GM23338 (cell line): Measurements from ENCODE around the gene SH3RF3. TPM values are rescaled to one million over a fixed set of nuclear protein-coding genes. Genes with fewer than 3 reads are reported as not detected.

Experiments used
- ATAC-seq: fragments of 200-7000 bp; cut with Tn5 transposase; 3 replicates; pipeline ENCODE4 v1.9.1; 2020
- DNase-seq: peaks from one replicate; pipeline ENCODE4 v3.0.0-alpha.2; 2015; ENCODE audit warnings: low spot score
- H2AFZ ChIP-seq: fragments of 200-600 bp; sonication (generic); 2 replicates; pipeline ENCODE4 v1.8.0; 2016; ENCODE audit warnings: antibody characterized with exemption, mild to moderate bottlenecking, moderate library complexity
- H3F3A ChIP-seq: fragments of 200-600 bp; sonication (generic); replicated peaks from 2 replicates; pipeline ENCODE4 v1.8.0; 2017; ENCODE audit warnings: antibody characterized with exemption, mixed run types, low read depth
- H3K27ac ChIP-seq: fragments of 200-600 bp; sonication (generic); 2 replicates; pipeline ENCODE4 v1.6.1; 2016; ENCODE audit warnings: low read depth
- H3K27me3 ChIP-seq: fragments of 200-600 bp; sonication (generic); 2 replicates; pipeline ENCODE4 v1.8.0; 2016; ENCODE audit warnings: mild to moderate bottlenecking, mixed run types, moderate library complexity; ENCODE audit not compliant: insufficient read depth
- H3K36me3 ChIP-seq: fragments of 200-600 bp; sonication (generic); 2 replicates; pipeline ENCODE4 v1.8.0; 2016; ENCODE audit warnings: mild to moderate bottlenecking; ENCODE audit not compliant: insufficient read depth
- H3K4me1 ChIP-seq: fragments of 200-600 bp; sonication (generic); 2 replicates; pipeline ENCODE4 v1.8.0; 2016; ENCODE audit warnings: mild to moderate bottlenecking, moderate library complexity; ENCODE audit not compliant: insufficient read depth
- H3K4me2 ChIP-seq: fragments of 200-600 bp; sonication (generic); 2 replicates; pipeline ENCODE4 v1.7.1; 2017; ENCODE audit warnings: mixed run types
- H3K4me3 ChIP-seq: fragments of 200-600 bp; sonication (generic); 2 replicates; pipeline ENCODE4 v1.6.1; 2016; ENCODE audit warnings: mixed run types
- H3K79me2 ChIP-seq: fragments of 200-600 bp; sonication (generic); replicated peaks from 2 replicates; pipeline ENCODE4 v1.8.0; 2017; ENCODE audit warnings: mild to moderate bottlenecking; ENCODE audit not compliant: insufficient read depth
- H3K9me2 ChIP-seq: fragments of 200-600 bp; sonication (generic); 2 replicates; pipeline ENCODE4 v1.8.0; 2017; ENCODE audit not compliant: insufficient read depth
- H4K20me1 ChIP-seq: fragments of 200-600 bp; sonication (generic); replicated peaks from 2 replicates; pipeline ENCODE4 v1.8.0; 2017; ENCODE audit warnings: mild to moderate bottlenecking; ENCODE audit not compliant: insufficient read depth
- H3K27ac Mint-ChIP-seq: 2 replicates; pipeline ENCODE4 v1.8.0; 2020; ENCODE audit warnings: inconsistent platforms, mild to moderate bottlenecking, moderate library complexity, mixed read lengths
- H3K27me3 Mint-ChIP-seq: 3 replicates; pipeline ENCODE4 v1.8.0; 2022; ENCODE audit warnings: low read depth, mild to moderate bottlenecking, moderate library complexity, mixed read lengths, inconsistent platforms; ENCODE audit not compliant: insufficient read depth, poor library complexity
- H3K36me3 Mint-ChIP-seq: 3 replicates; pipeline ENCODE4 v1.8.0; 2021; ENCODE audit warnings: low read depth, mild to moderate bottlenecking, inconsistent platforms, moderate library complexity, mixed read lengths
- H3K4me1 Mint-ChIP-seq: 3 replicates; pipeline ENCODE4 v1.8.0; 2020; ENCODE audit warnings: mild to moderate bottlenecking, inconsistent platforms, mixed read lengths
- H3K4me3 Mint-ChIP-seq: 3 replicates; pipeline ENCODE4 v1.8.0; 2021; ENCODE audit warnings: moderate library complexity, mild to moderate bottlenecking, inconsistent platforms, mixed read lengths
- H3K9me3 Mint-ChIP-seq: 3 replicates; pipeline ENCODE4 v1.8.0; 2020; ENCODE audit warnings: moderate library complexity, mild to moderate bottlenecking, inconsistent platforms, mixed read lengths
- CREB1 ChIP-seq: fragments of 250-450 bp; sonication (Bioruptor Pico); IDR thresholded peaks from 2 replicates; pipeline ENCODE4 v1.5.0; 2020; ENCODE audit warnings: low read depth, mild to moderate bottlenecking, moderate library complexity
- EZH2 ChIP-seq: fragments of 200-600 bp; sonication (generic); IDR thresholded peaks from one replicate; pipeline ENCODE4 v1.8.0; 2017; ENCODE audit warnings: antibody characterized with exemption, mild to moderate bottlenecking, low read depth; ENCODE audit not compliant: unreplicated experiment
- EZH2phosphoT487 ChIP-seq: fragments of 200-600 bp; sonication (generic); IDR thresholded peaks from one replicate; pipeline ENCODE4 v1.8.1; 2018; ENCODE audit warnings: antibody characterized with exemption; ENCODE audit not compliant: unreplicated experiment
- JUNB ChIP-seq: IDR thresholded peaks from one replicate; pipeline ENCODE4 v1.6.1; 2016; ENCODE audit warnings: antibody characterized with exemption; ENCODE audit not compliant: unreplicated experiment
- NANOG ChIP-seq: IDR thresholded peaks from 2 replicates; pipeline ENCODE4 v1.6.1; 2016; ENCODE audit warnings: antibody characterized with exemption, borderline replicate concordance
- POLR2AphosphoS5 ChIP-seq: IDR thresholded peaks from 2 replicates; pipeline ENCODE4 v1.6.1; 2016; ENCODE audit warnings: antibody characterized with exemption, low read depth
- STAT1 ChIP-seq: IDR thresholded peaks from one replicate; pipeline ENCODE4 v1.6.1; 2016; ENCODE audit warnings: antibody characterized with exemption; ENCODE audit not compliant: unreplicated experiment
- ZNF114 ChIP-seq: fragments of 250-450 bp; sonication (Bioruptor Pico); IDR thresholded peaks from 2 replicates; pipeline ENCODE4 v1.5.0; 2020; ENCODE audit warnings: mild to moderate bottlenecking, moderate library complexity
- ZNF331 ChIP-seq: fragments of 250-450 bp; sonication (Bioruptor Pico); IDR thresholded peaks from 2 replicates; pipeline ENCODE4 v1.5.0; 2020; ENCODE audit warnings: low read depth, mild to moderate bottlenecking, moderate library complexity
- polyA plus RNA-seq: library from polyadenylated mRNA; unstranded; fragments of >200 nt; fragmentation: Nextera tagmentation; extraction: Ambion mirVana; gene quantifications from 2 replicates; pipeline ENCODE4 v1.2.1, GENCODE V29; 2016
- total RNA-seq: library from RNA; depleted of rRNA; stranded (reverse); fragments of >200 nt; shearing (Covaris generic); gene quantifications from 2 replicates; pipeline ENCODE4 v1.2.3, GENCODE V29; 2014
- TF ChIP-seq, protein P1 (sequence below): IDR thresholded peaks from 2 replicates; pipeline ENCODE4 v1.6.1; 2016; ENCODE audit warnings: antibody characterized with exemption
- TF ChIP-seq, protein P2 (sequence below): IDR thresholded peaks from one replicate; pipeline ENCODE4 v1.6.1; 2018; ENCODE audit warnings: antibody characterized with exemption; ENCODE audit not compliant: unreplicated experiment
- TF ChIP-seq, protein P3 (sequence below), 2 experiments: fragments of 200-600 bp in 1 of 2; sonication (generic) in 1 of 2; conservative IDR thresholded peaks; 2 replicates each; pipeline versions ENCODE4 v1.5.1 to v1.6.1; 2016 to 2017; ENCODE audit warnings: antibody characterized with exemption in 2 of 2, low read depth in 2 of 2, mild to moderate bottlenecking in 2 of 2, moderate library complexity in 1 of 2
- TF ChIP-seq, protein P4 (sequence below): fragments of 250-450 bp; sonication (Bioruptor Pico); IDR thresholded peaks from 2 replicates; pipeline ENCODE4 v1.5.0; 2020; ENCODE audit warnings: mild to moderate bottlenecking, moderate library complexity

SH3RF3 gene
- total and polyA plus RNA-seq, 2 experiments from 2014 or later = 0.11 to 0.63 TPM

DNA sequence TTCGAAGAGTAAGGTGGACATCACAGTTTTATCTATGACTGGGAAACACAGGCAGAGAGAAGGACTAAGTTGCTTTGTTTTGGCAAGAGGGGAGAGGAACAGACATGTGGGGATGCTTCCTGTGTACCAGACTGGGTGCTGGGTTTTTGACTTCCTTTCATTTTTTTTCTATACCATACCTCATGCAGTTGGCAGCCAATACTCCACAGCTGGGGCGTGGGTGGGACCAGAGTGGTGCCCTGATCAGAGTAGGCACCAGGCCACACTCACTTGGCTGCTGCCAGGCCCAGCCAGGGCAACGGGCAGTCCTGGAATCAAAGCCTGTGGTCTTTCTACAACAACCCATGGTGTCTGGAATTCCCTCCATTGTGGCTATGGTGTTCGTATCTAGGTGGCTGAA is 45.2 kb downstream of the SH3RF3 start:
- no peak for DNase-seq
- Histone ChIP-seq H3K36me3 (no peaks in the 10 kb centered on the region), H3F3A (no peaks in the 10 kb centered on the region), H3K4me2 (no peak overlapping the region), H3K27me3 (no peaks in the 10 kb centered on the region), H4K20me1 (no peaks in the 10 kb centered on the region), H3K79me2 (no peaks in the 10 kb centered on the region), H2AFZ (no peak overlapping the region), H3K27ac (no peak overlapping the region), H3K4me1 (peaks cover 8% of the 10 kb centered on the region), H3K4me3 (no peak overlapping the region), H3K9me2 (no peaks in the 10 kb centered on the region)
- H3K9me3 Mint-ChIP-seq = peaks cover 4% of the 10 kb centered on the region; the same call in 1 of the 3 replicates
- no peak overlapping the region for H3K4me3 Mint-ChIP-seq
- H3K27ac Mint-ChIP-seq = no peak overlapping the region
- peaks cover 1% of the 10 kb centered on the region for H3K27me3 Mint-ChIP-seq
- H3K4me1 Mint-ChIP-seq = peaks cover 28% of the 10 kb centered on the region
- ATAC-seq = no peak
- no peaks in the 10 kb centered on the region; the same call in 2 of the 3 replicates for H3K36me3 Mint-ChIP-seq
- TF ChIP-seq STAT1 = no peak
- no peak for TF ChIP-seq ZNF114 (CRISPR knock-in tag)
- no peak for TF ChIP-seq POLR2AphosphoS5
- no peak for TF ChIP-seq JUNB
- TF ChIP-seq, protein P1, sequence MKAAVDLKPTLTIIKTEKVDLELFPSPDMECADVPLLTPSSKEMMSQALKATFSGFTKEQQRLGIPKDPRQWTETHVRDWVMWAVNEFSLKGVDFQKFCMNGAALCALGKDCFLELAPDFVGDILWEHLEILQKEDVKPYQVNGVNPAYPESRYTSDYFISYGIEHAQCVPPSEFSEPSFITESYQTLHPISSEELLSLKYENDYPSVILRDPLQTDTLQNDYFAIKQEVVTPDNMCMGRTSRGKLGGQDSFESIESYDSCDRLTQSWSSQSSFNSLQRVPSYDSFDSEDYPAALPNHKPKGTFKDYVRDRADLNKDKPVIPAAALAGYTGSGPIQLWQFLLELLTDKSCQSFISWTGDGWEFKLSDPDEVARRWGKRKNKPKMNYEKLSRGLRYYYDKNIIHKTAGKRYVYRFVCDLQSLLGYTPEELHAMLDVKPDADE = no peak
- TF ChIP-seq, protein P2, sequence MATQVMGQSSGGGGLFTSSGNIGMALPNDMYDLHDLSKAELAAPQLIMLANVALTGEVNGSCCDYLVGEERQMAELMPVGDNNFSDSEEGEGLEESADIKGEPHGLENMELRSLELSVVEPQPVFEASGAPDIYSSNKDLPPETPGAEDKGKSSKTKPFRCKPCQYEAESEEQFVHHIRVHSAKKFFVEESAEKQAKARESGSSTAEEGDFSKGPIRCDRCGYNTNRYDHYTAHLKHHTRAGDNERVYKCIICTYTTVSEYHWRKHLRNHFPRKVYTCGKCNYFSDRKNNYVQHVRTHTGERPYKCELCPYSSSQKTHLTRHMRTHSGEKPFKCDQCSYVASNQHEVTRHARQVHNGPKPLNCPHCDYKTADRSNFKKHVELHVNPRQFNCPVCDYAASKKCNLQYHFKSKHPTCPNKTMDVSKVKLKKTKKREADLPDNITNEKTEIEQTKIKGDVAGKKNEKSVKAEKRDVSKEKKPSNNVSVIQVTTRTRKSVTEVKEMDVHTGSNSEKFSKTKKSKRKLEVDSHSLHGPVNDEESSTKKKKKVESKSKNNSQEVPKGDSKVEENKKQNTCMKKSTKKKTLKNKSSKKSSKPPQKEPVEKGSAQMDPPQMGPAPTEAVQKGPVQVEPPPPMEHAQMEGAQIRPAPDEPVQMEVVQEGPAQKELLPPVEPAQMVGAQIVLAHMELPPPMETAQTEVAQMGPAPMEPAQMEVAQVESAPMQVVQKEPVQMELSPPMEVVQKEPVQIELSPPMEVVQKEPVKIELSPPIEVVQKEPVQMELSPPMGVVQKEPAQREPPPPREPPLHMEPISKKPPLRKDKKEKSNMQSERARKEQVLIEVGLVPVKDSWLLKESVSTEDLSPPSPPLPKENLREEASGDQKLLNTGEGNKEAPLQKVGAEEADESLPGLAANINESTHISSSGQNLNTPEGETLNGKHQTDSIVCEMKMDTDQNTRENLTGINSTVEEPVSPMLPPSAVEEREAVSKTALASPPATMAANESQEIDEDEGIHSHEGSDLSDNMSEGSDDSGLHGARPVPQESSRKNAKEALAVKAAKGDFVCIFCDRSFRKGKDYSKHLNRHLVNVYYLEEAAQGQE = no peak
- TF ChIP-seq CREB1 (CRISPR knock-in tag) = no peak
- TF ChIP-seq EZH2 = no peak
- no peak for TF ChIP-seq ZNF331 (CRISPR knock-in tag)
- TF ChIP-seq, protein P3, sequence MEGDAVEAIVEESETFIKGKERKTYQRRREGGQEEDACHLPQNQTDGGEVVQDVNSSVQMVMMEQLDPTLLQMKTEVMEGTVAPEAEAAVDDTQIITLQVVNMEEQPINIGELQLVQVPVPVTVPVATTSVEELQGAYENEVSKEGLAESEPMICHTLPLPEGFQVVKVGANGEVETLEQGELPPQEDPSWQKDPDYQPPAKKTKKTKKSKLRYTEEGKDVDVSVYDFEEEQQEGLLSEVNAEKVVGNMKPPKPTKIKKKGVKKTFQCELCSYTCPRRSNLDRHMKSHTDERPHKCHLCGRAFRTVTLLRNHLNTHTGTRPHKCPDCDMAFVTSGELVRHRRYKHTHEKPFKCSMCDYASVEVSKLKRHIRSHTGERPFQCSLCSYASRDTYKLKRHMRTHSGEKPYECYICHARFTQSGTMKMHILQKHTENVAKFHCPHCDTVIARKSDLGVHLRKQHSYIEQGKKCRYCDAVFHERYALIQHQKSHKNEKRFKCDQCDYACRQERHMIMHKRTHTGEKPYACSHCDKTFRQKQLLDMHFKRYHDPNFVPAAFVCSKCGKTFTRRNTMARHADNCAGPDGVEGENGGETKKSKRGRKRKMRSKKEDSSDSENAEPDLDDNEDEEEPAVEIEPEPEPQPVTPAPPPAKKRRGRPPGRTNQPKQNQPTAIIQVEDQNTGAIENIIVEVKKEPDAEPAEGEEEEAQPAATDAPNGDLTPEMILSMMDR (conservative IDR thresholded peaks at IDR 0.05; ENCODE audit: low read depth in 2 of 2) = no peak
- TF ChIP-seq NANOG = no peak
- TF ChIP-seq, protein P4, sequence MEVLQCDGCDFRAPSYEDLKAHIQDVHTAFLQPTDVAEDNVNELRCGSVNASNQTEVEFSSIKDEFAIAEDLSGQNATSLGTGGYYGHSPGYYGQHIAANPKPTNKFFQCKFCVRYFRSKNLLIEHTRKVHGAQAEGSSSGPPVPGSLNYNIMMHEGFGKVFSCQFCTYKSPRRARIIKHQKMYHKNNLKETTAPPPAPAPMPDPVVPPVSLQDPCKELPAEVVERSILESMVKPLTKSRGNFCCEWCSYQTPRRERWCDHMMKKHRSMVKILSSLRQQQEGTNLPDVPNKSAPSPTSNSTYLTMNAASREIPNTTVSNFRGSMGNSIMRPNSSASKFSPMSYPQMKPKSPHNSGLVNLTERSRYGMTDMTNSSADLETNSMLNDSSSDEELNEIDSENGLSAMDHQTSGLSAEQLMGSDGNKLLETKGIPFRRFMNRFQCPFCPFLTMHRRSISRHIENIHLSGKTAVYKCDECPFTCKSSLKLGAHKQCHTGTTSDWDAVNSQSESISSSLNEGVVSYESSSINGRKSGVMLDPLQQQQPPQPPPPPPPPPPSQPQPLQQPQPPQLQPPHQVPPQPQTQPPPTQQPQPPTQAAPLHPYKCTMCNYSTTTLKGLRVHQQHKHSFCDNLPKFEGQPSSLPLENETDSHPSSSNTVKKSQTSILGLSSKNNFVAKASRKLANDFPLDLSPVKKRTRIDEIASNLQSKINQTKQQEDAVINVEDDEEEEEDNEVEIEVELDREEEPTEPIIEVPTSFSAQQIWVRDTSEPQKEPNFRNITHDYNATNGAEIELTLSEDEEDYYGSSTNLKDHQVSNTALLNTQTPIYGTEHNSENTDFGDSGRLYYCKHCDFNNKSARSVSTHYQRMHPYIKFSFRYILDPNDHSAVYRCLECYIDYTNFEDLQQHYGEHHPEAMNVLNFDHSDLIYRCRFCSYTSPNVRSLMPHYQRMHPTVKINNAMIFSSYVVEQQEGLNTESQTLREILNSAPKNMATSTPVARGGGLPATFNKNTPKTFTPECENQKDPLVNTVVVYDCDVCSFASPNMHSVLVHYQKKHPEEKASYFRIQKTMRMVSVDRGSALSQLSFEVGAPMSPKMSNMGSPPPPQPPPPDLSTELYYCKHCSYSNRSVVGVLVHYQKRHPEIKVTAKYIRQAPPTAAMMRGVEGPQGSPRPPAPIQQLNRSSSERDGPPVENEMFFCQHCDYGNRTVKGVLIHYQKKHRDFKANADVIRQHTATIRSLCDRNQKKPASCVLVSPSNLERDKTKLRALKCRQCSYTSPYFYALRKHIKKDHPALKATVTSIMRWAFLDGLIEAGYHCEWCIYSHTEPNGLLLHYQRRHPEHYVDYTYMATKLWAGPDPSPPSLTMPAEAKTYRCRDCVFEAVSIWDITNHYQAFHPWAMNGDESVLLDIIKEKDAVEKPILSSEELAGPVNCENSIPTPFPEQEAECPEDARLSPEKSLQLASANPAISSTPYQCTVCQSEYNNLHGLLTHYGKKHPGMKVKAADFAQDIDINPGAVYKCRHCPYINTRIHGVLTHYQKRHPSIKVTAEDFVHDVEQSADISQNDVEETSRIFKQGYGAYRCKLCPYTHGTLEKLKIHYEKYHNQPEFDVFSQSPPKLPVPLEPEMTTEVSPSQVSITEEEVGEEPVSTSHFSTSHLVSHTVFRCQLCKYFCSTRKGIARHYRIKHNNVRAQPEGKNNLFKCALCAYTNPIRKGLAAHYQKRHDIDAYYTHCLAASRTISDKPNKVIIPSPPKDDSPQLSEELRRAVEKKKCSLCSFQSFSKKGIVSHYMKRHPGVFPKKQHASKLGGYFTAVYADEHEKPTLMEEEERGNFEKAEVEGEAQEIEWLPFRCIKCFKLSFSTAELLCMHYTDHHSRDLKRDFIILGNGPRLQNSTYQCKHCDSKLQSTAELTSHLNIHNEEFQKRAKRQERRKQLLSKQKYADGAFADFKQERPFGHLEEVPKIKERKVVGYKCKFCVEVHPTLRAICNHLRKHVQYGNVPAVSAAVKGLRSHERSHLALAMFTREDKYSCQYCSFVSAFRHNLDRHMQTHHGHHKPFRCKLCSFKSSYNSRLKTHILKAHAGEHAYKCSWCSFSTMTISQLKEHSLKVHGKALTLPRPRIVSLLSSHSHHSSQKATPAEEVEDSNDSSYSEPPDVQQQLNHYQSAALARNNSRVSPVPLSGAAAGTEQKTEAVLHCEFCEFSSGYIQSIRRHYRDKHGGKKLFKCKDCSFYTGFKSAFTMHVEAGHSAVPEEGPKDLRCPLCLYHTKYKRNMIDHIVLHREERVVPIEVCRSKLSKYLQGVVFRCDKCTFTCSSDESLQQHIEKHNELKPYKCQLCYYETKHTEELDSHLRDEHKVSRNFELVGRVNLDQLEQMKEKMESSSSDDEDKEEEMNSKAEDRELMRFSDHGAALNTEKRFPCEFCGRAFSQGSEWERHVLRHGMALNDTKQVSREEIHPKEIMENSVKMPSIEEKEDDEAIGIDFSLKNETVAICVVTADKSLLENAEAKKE (CRISPR knock-in tag) = no peak
- TF ChIP-seq EZH2phosphoT487 = no peak
